ENCODE results near the gene APBA2.
"Not testable (repeated sequence)": the region's sequence is repeated elsewhere in the genome, so short reads cannot be mapped to it uniquely, and the experiment has no call there.

APBA2 gene

GRCh38 chr15:29097971-29098370 lies 212.2 kb downstream of the APBA2 start:
- in situ Hi-C loops (cut with MboI; ENCODE audit: low sequenced_read_pairs) = no loop called here

GRCh38 chr15:29098652-29099051 lies 212.9 kb downstream of the APBA2 start:
- in situ Hi-C loops (cut with MboI; ENCODE audit: low sequenced_read_pairs) = no loop called here

- in situ Hi-C loops (cut with MboI; ENCODE audit: low sequenced_read_pairs) = no loop called here
These were observed 213.5 kb downstream of the APBA2 start for GRCh38 chr15:29099131-29099880.

GRCh38 chr15:29100486-29101000 lies 214.8 kb downstream of the APBA2 start:
- in situ Hi-C loops (cut with MboI; ENCODE audit: low sequenced_read_pairs) = no loop called here

GRCh38 chr15:29101491-29101890 lies 215.7 kb downstream of the APBA2 start:
- in situ Hi-C loops (cut with MboI; ENCODE audit: low sequenced_read_pairs) = no loop called here

GRCh38 chr15:29102173-29102794 lies 216.5 kb downstream of the APBA2 start:
- in situ Hi-C loops (cut with MboI; ENCODE audit: low sequenced_read_pairs) = not testable (repeated sequence)

GRCh38 chr15:29102911-29103823 lies 217.4 kb downstream of the APBA2 start:
- in situ Hi-C loops (cut with MboI; ENCODE audit: low sequenced_read_pairs) = no loop called here

GRCh38 chr15:29103824-29104565 lies 218.2 kb downstream of the APBA2 start:
- in situ Hi-C loops (cut with MboI; ENCODE audit: low sequenced_read_pairs) = no loop called here

- in situ Hi-C loops (cut with MboI; ENCODE audit: low sequenced_read_pairs) = no loop called here
These were observed 218.7 kb downstream of the APBA2 start for GRCh38 chr15:29104566-29104880.

- in situ Hi-C loops (cut with MboI; ENCODE audit: low sequenced_read_pairs) = no loop called here
These were observed 219.5 kb downstream of the APBA2 start for GRCh38 chr15:29105151-29105854.

GRCh38 chr15:29106116-29106515 lies 220.3 kb downstream of the APBA2 start:
- in situ Hi-C loops (cut with MboI; ENCODE audit: low sequenced_read_pairs) = no loop called here

- in situ Hi-C loops (cut with MboI; ENCODE audit: low sequenced_read_pairs) = no loop called here
These were observed 220.9 kb downstream of the APBA2 start for GRCh38 chr15:29106551-29107290.

GRCh38 chr15:29107291-29107890 lies 221.6 kb downstream of the APBA2 start:
- in situ Hi-C loops (cut with MboI; ENCODE audit: low sequenced_read_pairs) = no loop called here

- in situ Hi-C loops (cut with MboI; ENCODE audit: low sequenced_read_pairs) = no loop called here
These were observed 222.3 kb downstream of the APBA2 start for GRCh38 chr15:29107971-29108645.

GRCh38 chr15:29109762-29110161 lies 224.0 kb downstream of the APBA2 start:
- in situ Hi-C loops (cut with MboI; ENCODE audit: low sequenced_read_pairs) = no loop called here

GRCh38 chr15:29110176-29110575 lies 224.4 kb downstream of the APBA2 start:
- in situ Hi-C loops (cut with MboI; ENCODE audit: low sequenced_read_pairs) = no loop called here

GRCh38 chr15:29110733-29111132 lies 225.0 kb downstream of the APBA2 start:
- in situ Hi-C loops (cut with MboI; ENCODE audit: low sequenced_read_pairs) = no loop called here

- in situ Hi-C loops (cut with MboI; ENCODE audit: low sequenced_read_pairs) = no loop called here
These were observed 226.0 kb downstream of the APBA2 start for GRCh38 chr15:29111705-29112281.

Data from HL-60/S4 treated with retinoic acid at 250 ng/mL for 4 days and 3 days (cell line).